RCC 7860 (cell line): ENCODE results near the gene GJD4.

Source experiments
- DNase-seq: peaks from one replicate; pipeline ENCODE4 v3.0.0-alpha.2; 2015; ENCODE audit warnings: low spot score
- FAIRE-seq: peaks from 2 replicates; lab custom pipeline; 2012; peaks lifted over from hg19 to GRCh38; lab: Jason Lieb, UNC

The GJD4 gene

GRCh38 chr10:35605191-35605590 is at the start of gene GJD4:
TSS of gene GJD4 (plus strand) at chr10:35605341. CDS start at chr10:35605568, 227 bp downstream.
- FAIRE-seq (no peak), DNase-seq (no peak)

GRCh38 chr10:35555962-35556930 is 48.9 kb upstream of the GJD4 start:
- DNase-seq = no peak
- FAIRE-seq = no peak

- FAIRE-seq = no peak
Measured at GRCh38 chr10:35558276-35558675, 46.9 kb upstream of the GJD4 start.

GRCh38 chr10:35559416-35559815 is 45.7 kb upstream of the GJD4 start:
- no peak for DNase-seq
- no peak for FAIRE-seq

More at GRCh38 chr10:35558276-35558675, 46.9 kb upstream of the GJD4 start:
- no peak for DNase-seq

- DNase-seq (no peak), FAIRE-seq (no peak)
Measured at GRCh38 chr10:35561715-35562114, 43.4 kb upstream of the GJD4 start.

GRCh38 chr10:35562427-35562826 is 42.7 kb upstream of the GJD4 start:
- FAIRE-seq (no peak), DNase-seq (no peak)

- FAIRE-seq (peak; percentile 27), DNase-seq (peak; percentile 51)
Measured at GRCh38 chr10:35563261-35563891, 41.8 kb upstream of the GJD4 start.

GRCh38 chr10:35564341-35564968 is 40.7 kb upstream of the GJD4 start:
- no peak for FAIRE-seq

GRCh38 chr10:35565602-35566081 is 39.5 kb upstream of the GJD4 start:
- no peak for FAIRE-seq
- no peak for DNase-seq

More at GRCh38 chr10:35564341-35564968, 40.7 kb upstream of the GJD4 start:
- DNase-seq = no peak

- no peak for DNase-seq
- no peak for FAIRE-seq
Measured at GRCh38 chr10:35567951-35568350, 37.2 kb upstream of the GJD4 start.

- DNase-seq (no peak), FAIRE-seq (no peak)
Measured at GRCh38 chr10:35568483-35569015, 36.6 kb upstream of the GJD4 start.

GRCh38 chr10:35569111-35569707 is 35.9 kb upstream of the GJD4 start:
- no peak for FAIRE-seq
- no peak for DNase-seq

GRCh38 chr10:35569836-35570235 is 35.3 kb upstream of the GJD4 start:
- FAIRE-seq (no peak), DNase-seq (no peak)

- no peak for FAIRE-seq
- DNase-seq = no peak
Measured at GRCh38 chr10:35570397-35570796, 34.7 kb upstream of the GJD4 start.

- no peak for DNase-seq
- no peak for FAIRE-seq
Measured at GRCh38 chr10:35572583-35572982, 32.6 kb upstream of the GJD4 start.

GRCh38 chr10:35573796-35574195 is 31.3 kb upstream of the GJD4 start:
- FAIRE-seq (no peak), DNase-seq (no peak)

- FAIRE-seq (no peak), DNase-seq (peak; percentile 81)
Measured at GRCh38 chr10:35574924-35575352, 30.2 kb upstream of the GJD4 start.

- no peak for DNase-seq
- FAIRE-seq = no peak
Measured at GRCh38 chr10:35575640-35576039, 29.5 kb upstream of the GJD4 start.

- no peak for DNase-seq
- no peak for FAIRE-seq
Measured at GRCh38 chr10:35576730-35577129, 28.4 kb upstream of the GJD4 start.

- no peak for FAIRE-seq
- no peak for DNase-seq
Measured at GRCh38 chr10:35577926-35578617, 27.1 kb upstream of the GJD4 start.
